ENCODE results near the gene STK32C. TPM values are rescaled to one million over a fixed set of nuclear protein-coding genes. Genes with fewer than 3 reads are reported as not detected.

STK32C gene
- total and polyA plus RNA-seq, 10 of the 15 experiments (the other 5 are each of a cell fraction or from before 2014, with no cell fraction given) = 1.5 to 18.1 (median 6.4) TPM

DNA sequence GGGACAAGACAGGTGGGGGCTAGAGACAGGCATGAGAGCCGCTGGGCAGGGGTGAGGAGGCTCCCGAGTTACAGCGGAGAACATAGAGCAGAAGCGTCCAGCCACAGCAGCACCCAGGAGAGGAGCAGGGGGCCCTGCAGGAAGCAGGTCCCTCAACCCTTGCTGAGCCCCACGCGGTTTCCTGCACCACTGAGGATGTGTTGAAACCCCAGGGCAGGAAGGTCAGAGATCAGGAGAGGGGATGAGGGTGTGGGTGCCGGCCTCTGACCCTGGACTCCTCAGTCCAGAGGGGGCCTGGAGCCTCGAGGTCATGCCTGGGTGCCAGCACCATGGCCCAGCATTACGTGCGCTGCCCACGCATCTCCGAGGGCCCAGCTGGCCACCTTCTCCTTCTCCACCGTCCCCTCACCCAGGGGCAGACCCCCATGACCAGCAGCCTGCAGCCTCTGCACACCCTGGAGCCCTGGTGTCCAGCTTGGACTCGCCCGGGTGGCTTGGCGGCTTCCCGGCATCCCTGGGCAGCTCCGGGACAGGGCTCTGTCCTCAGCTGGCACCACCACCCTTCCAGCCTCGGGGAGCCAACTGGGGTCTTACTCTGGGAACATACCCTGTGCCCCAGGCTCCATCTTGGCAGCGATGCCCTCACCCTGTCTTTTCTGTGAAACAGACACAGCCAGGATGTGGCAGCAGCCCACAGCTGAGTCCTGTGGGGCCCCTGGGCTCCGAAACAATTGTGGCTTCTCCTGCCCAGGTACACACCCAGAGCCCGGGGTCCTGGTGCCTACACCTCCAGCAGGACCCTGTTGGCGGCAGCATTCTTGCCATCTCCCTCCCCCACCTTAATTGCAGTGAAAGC lies 52.0 kb downstream of the STK32C start:
- SMC1A ChIA-PET (ENCODE audit: uncharacterized antibody, unreplicated experiment) = no interaction called here
- 35% methylated on average over 21 of the region's 23 CpGs for WGBS (ENCODE audit: insufficient coverage, insufficient replicate concordance, low lambda C conversion rate, missing lambda C conversion rate)
- H3K4me3 ChIP-seq = no peak overlapping the region
- H3K9ac ChIP-seq (ENCODE audit: control insufficient read depth, insufficient read depth, low read length) = no peak overlapping the region
- in situ Hi-C loops (cut with MboI) = no loop called here
- H3K4me2 ChIP-seq (ENCODE audit: control insufficient read depth, insufficient read depth) = no peak overlapping the region
- POLR2A ChIA-PET = no interaction called here
- H4K20me1 ChIP-seq (ENCODE audit: control insufficient read depth, insufficient read depth) = no peaks in the 10 kb centered on the region
- CTCF ChIA-PET = no interaction called here
- H3K27ac ChIP-seq (ENCODE audit: control insufficient read depth, insufficient read depth) = no peak overlapping the region
- FAIRE-seq = no peak
- no TSS peak for BruUV-seq (replicated peaks)
- intact Hi-C loops (cut with micrococcal nuclease; ENCODE audit: unreplicated experiment) = no loop called here
- no peaks in the 10 kb centered on the region for H3K36me3 ChIP-seq (ENCODE audit: control insufficient read depth in 2 of 2, insufficient read depth in 2 of 2, low read length in 1 of 2)
- TF ChIP-seq CHD4 (IDR thresholded peaks at IDR 0.05) (no peak), MEF2A (IDR thresholded peaks at IDR 0.05; ENCODE audit: insufficient read depth, low read depth, low read length) (no peak), RB1 (IDR thresholded peaks at IDR 0.05; ENCODE audit: borderline replicate concordance) (no peak), IKZF2 (IDR thresholded peaks at IDR 0.05) (no peak), NFYA (IDR thresholded peaks at IDR 0.05; ENCODE audit: borderline replicate concordance, low read depth, low read length) (no peak), SIN3A (IDR thresholded peaks at IDR 0.05; ENCODE audit: low read depth, low read length) (no peak), STAT3 (IDR thresholded peaks at IDR 0.05; ENCODE audit: low read depth, low read length) (no peak), POU2F2 (IDR thresholded peaks at IDR 0.05; ENCODE audit: borderline replicate concordance, low read depth, low read length) (no peak), HCFC1 (IDR thresholded peaks at IDR 0.05; ENCODE audit: low read length) (no peak), GABPA (IDR thresholded peaks at IDR 0.05; ENCODE audit: low read depth) (no peak), MYB (IDR thresholded peaks at IDR 0.05; ENCODE audit: borderline replicate concordance, low read depth, low read length) (no peak)
- H2AFZ ChIP-seq (ENCODE audit: control insufficient read depth, low read depth, low read length) = no peak overlapping the region
- H3K9me3 ChIP-seq (replicated peaks; ENCODE audit: control insufficient read depth, insufficient read depth, low read length) = no peaks in the 10 kb centered on the region
- no peak for DNase-seq (ENCODE audit: low read depth, low spot score)
- no peaks in the 10 kb centered on the region for H3K4me1 ChIP-seq (ENCODE audit: control insufficient read depth, insufficient read depth, low read length)
- no peaks in the 10 kb centered on the region for H3K27me3 ChIP-seq (replicated peaks in 1 of 2; ENCODE audit: control insufficient read depth in 2 of 2, insufficient read depth in 2 of 2, low read length in 1 of 2)
- no peak for ATAC-seq
- RAD21 ChIA-PET (ENCODE audit: unreplicated experiment) = no interaction called here
- no peaks in the 10 kb centered on the region for H3K79me2 ChIP-seq (ENCODE audit: control insufficient read depth, insufficient read depth, low read length)

Measured in GM12878 (cell line).